ENCODE data around the gene DUSP16.

DNA sequence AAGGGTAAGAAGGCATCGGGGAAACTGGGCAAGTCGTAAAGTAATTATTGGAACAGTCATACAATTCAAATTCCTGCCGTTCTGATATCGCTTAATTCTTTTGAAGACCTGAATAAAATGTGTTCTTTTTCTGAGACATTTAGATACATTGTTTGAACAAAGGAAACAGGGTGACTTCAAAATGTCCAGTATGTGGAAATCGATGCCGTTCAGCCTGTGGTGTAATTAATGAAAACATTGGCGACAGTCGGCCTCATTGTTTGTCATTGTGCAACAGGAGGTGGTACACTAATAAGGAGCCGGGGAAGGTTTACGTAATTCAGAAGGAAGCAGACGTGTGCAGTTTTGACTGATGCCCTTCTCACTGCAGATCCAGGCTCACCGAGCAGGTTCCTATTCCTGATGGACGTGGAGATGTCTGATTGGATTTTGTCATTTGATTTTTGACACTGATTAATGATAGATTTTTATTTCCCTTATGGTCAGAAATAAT, 113.1 kb downstream of the DUSP16 start:
- no peak for TF ChIP-seq CTCF (IDR thresholded peaks at IDR 0.05)
- no peak for TF ChIP-seq RNF2 (IDR thresholded peaks at IDR 0.05; ENCODE audit: borderline replicate concordance, low read depth)

All from A549 (cell line).